HG02884 (cell line): ENCODE data around the gene AGMO.
"Not testable (repeated sequence)": the region's sequence is repeated elsewhere in the genome, so short reads cannot be mapped to it uniquely, and the experiment has no call there.

Experiments used
- ATAC-seq: cut with Tn5 transposase; IDR thresholded peaks from one replicate; pipeline ENCODE4 v1.9.1; 2021; ENCODE audit warnings: mild to moderate bottlenecking, moderate library complexity; ENCODE audit not compliant: unreplicated experiment

AGMO gene

DNA sequence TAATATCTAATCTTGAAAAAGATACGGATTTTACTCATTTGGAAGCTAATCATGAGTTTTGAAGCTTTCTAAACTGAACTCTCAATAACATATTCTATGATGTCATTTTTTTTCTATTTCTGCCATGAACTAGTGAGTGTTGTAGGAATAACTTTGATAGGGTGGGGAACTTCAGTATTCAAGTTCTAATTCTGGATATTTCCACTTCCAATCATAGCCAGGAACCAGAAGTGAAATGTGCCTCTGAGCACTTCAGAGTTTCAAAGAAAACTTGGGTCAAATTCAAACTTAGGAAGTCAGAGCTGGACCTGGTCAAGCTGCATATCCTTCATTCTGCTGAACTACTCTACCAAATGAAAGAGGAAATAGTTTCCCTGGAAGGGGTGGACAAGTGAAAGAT is 847 bp downstream of the AGMO start:
- no peak for ATAC-seq

DNA sequence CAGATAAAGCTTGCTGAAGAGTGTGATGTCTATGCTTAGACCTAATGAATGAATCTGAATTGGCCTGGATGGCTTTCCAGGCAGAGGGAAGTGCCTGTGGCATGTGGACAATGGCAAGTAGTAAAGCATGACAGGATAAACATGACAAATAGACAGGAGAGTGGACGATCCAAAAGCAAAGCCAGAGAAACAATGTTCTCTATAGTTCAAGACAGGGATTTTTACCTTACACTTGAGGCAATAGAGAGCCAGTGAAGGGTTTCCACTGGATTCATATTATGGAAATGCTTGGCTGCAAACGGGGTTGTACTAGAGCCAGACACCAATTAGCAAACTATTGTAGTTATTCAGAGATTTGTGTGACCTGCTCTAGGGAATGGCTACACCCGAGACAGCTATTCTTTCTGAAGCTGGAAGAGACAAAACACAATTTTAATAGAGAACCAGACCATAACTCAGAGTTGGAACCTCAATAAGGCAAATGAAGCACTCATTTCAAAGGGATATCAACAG is 2.3 kb downstream of the AGMO start:
- no peak for ATAC-seq

DNA sequence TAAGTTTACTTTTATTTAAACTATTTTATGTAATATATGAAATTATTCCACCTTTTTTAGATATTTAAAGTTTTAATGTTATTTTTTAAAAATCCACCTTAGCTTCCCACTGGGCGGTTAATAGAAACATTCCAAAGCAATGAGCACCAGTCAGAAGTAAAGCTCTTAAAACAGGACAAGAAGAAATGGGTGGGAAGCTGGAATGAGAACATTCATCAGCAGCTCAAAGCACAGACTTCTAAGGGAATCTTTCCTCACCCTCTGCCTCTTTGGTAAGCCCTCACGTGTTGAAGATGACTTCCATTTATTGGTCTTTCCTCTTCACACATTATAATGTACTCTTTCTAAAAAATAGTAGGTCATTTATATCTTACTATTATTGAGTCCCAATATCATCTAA is 3.1 kb downstream of the AGMO start:
- no peak for ATAC-seq

DNA sequence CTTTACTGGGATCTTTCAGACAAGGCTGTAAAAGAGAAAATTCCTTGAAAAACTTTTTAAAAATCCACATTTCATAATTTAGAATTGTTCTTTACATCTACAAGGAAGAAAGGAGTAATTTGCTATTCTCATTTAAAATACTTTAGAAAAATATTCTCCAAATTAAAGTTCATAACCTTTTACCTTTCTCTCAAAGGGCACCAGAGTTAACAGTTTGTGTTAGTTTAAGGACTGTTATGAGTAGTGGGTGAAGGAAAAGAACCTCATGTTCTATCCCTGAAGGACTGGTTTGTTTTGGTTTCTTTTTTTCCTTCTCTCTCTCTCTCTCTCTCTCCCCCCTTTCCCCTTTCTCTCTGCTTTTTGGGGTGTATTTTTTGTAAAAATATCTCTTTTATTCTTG is 4.1 kb downstream of the AGMO start:
- ATAC-seq: no peak

DNA sequence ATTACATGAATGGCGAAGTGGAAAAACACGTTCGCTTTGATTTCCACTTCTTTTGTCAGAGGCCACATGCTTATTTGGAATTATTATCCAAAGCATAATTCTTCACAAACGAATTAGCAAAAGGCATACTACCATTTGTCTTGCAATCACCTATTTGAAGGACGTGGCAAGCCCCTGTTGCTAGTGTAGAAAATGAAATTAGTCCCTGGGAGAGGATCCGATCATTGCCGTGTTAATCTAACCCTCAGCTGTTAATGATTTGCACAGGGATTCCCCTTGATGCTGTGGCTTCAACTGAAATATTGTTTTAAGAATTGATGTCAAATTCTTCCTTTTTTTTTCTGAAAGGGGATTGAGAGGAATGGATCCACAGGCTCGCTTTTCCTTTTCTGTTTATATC is 4.6 kb downstream of the AGMO start:
- ATAC-seq: no peak

DNA sequence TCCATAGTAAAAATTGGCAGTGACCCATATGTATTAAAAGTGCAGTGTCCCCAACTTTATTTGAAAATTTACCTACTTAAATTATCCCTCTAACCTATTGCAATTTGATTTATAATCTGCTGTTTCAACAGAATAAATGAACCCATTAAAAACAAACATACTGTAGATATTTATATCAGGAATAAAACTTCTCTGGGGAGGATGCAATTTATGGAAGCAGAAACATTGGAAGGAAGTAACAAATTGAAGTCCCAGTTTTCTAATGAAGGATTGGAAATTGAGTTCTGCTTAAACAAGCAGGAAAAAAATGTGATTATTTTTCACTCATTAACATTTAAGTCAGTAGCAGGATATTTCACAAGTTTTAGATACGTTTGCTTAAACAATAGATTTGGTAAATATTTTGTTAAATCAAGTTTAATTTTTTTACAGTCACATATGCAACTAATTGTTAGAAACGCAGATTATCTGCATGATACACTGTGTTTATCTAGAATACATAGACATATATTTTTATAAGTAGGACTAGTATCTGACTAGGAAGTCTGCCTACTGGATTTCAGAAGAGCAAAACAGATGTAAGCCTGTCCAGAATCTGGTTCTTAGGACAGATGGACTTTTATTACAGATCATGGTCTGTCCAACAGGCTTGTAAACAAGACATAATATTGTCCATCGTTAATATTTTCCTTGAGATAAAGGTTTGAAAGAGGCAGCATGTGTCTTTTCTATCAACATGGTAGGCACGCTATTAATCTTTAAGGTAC is 5.3 kb downstream of the AGMO start:
- ATAC-seq: no peak

DNA sequence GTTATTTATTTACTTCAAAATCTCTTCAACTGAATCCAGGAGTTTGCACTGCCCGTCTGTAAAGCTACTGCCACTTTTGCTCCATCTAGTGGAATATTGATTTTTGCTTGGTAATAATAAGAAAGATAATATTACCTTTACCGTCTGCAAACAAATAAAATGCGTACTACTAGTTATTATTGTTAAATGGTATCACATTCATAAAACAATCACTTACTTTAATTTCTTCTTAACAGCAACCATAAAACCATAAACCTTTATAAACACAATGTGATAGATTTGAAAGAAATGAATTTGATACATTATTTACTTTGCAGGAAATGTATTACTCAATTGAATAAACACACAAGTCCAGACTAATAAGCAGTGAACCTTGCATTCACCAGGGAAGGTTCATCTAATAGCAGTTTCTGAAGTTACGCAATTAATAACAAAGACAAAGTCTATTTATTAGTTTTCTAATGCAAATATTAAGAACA is 6.4 kb downstream of the AGMO start:
- no peak for ATAC-seq

DNA sequence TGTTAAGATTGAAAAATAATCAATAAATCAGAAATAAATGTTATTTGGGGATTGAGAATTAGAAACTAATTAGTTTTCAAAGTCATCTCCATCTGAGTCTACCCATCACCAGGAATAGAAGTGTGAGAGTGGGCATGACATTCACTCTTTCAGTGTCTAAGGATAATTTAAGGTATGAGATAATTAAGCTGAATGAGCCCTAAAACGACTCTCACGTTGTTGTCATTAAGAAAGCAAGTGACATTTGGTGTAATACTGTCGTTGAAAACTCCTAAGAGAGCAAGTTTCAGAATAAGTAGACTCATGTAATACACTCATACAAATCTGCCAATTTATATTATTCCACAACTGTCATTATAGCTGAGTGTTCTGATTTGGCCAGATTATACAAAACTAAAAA is 7.1 kb downstream of the AGMO start:
- ATAC-seq: no peak

DNA sequence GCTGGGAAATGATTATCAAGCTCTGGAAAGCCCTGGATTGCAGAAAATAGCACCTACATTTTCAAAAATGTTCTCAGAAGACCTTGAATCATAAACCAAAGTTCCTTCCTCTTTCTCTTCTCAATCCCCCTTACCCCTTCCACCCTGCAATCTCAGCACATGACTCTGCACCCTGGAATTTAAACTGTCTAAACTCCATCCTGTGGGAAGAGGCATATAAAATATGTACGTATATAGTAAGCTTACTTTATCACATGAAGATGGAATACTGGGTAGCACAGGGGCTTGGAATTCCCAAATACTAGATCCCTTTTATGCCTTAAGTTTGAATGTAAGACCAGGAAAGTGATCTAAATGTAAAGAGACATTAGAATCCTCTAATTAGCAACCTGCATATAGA is 7.7 kb downstream of the AGMO start:
- ATAC-seq: no peak

DNA sequence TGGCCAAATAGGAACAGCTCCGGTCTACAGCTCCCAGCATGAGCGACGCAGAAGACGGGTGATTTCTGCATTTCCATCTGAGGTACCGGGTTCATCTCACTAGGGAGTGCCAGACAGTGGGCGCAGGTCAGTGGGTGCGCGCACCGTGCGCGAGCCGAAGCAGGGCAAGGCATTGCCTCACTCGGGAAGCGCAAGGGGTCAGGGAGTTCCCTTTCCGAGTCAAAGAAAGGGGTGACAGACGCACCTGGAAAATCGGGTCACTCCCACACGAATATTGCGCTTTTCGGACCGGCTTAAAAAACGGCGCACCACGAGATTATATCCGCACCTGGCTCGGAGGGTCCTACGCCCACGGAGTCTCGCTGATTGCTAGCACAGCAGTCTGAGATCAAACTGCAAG is 14.5 kb downstream of the AGMO start:
- not testable (repeated sequence) for ATAC-seq

DNA sequence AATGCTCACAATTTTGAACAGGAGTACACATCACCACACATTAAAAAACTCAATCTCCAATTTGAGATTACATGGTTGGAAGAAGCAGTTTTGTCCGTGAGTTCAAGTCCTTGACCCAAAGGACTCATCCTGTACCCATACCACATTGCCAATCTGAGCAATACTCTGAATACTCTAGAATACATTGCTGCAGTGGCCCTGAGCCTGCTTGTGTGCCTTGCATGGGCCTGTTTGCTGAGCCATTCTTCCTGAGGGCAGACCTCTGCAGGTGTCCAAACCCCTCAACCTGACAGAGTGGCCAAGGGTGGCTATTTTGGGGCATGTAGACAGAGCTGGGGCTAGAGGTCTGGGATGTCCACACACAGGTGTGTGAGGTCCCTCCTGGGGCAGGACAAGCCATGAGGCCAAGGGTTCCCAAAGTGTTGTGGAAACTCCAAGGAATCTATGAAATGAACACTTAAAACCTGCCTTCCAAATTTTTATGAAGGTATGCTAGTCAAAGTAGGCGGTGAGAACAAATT is 15.5 kb downstream of the AGMO start:
- ATAC-seq: no peak

DNA sequence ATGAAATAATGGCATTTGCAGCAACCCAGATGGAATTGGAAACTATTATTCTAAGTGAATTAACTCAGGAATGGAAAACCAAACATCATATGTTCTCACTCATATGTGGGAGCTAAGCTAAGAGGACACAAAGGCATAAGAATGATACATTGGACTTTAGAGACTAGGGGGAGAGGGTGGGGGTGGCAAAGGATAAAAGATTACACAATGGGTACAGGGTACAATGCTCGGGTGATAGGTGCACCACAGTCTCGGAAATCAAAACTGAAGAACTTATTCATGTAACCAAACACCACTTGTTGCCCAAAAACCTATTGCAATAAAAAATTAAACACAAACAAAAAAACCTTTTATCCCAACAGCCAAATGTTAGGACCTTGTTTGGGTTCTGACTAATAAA is 17.8 kb downstream of the AGMO start:
- no peak for ATAC-seq

DNA sequence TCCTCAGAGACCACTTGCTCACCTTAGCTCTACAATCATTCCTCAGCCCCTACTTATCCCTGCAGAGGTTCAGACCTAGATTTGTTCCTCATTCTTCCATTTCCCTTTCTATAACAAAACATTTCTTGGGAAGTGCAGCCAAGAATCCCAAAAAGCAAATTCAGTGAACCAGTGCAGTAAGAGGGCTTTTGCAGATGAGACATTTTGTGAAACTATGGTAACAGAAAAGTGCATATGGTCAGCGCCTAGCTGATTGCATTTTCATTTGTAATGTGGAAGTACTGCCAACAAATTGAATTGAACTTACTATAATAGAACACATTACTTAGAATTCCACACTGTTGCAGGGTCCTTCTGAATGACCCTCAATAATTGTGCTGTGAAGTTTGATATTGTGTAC is 18.6 kb downstream of the AGMO start:
- no peak for ATAC-seq

DNA sequence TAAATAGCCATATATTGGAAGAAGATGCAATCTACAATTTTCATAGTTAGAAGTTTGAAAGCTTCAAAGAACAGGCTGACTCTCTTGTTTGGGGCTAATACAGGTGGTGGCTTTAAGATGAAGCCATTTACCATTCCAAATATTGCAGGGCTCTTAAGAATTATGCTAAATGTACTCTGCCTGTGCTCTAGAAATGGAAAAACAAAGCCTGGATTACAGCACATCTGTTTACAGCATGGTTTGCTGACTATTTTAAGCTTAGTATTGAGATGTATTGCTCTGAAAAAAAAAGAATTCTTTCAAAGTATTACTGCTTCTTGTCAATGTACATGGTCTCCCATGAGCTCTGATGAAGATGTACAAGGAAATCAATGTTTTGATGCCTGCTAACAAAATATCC is 34.2 kb downstream of the AGMO start:
- no peak for ATAC-seq

DNA sequence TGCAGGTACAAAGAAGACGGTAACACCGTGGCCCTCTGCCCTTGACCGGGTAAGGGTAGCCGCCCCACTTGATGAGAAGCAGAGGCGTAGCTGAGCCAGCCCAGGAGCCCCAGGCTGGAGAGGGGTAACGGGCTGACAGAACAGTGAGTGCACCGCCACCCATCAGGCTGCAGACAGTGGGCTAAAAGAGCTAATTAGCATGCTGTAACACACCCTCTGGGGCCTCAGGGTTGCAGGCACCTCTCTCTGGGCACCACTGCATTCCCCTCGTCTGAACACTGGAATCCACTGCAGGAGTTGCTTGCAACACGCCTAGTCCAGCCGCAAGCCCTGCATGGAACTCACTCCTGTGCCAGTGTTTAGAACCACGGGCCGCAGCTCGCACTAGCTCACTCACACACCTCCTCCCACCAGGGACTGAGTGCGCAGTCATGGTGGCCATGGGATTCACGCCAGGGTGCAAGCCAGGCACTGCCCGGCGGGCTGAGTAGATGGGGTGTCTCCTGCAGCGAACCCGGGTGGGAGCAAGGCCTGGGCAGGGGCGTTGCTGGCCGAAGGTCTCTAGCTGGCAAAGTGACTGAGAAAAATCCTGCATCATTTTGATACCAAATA is 36.1 kb downstream of the AGMO start:
- no peak for ATAC-seq

DNA sequence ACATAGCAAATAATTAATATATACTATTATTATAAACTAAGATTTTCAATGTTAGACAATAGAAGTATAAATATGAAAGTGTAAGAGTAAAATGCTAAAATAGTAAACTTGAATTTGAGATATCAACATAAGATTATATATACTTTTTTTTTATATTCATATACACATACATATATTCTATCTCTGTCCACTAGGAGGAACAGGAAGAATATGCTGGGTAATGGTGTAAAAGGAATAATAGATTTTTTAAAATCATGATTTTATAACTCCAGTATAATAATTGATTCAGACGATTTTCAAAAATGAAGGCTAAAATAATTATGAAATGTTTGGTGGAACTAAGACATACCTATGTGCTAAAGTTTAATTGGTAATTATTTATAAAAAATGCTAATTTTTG is 37.7 kb downstream of the AGMO start:
- ATAC-seq: no peak

DNA sequence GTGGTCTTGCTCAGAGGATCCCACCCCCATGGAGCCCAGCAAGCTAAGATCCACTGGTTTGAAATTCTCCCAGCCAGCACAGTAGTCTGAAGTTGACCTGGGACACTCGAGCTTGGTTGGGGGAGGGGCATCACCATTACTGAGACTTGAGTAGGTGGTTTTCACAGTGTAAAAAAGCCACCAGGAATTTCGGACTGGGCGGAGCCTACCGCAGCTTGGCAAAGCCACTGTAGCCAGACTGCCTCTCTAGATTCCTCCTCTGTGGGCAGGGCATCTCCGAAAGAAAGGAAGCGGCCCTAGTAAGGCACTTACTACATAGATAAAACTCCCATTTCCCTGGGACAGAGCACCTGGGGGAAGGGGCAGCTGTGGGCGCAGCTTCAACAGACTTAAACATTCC is 44.0 kb downstream of the AGMO start:
- not testable (repeated sequence) for ATAC-seq

DNA sequence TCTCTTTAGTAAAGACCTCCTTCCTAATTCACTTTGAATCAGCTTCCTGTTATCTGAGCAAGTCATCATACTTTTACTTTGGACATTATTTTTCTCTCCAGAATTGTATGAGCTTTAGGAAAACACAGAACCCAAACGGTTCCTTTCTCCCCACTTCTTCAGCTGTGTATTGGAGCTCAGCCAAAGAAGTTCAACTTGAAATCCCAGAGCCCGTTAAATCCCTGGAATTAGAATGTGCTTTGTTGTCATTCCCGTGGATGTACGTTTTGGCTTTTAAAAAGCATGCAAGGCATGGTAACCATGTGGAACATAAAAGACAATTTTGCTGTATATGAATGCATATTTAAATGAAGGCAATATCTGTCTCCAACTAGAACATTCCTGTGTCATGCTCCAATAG is 46.6 kb downstream of the AGMO start:
- ATAC-seq: no peak

DNA sequence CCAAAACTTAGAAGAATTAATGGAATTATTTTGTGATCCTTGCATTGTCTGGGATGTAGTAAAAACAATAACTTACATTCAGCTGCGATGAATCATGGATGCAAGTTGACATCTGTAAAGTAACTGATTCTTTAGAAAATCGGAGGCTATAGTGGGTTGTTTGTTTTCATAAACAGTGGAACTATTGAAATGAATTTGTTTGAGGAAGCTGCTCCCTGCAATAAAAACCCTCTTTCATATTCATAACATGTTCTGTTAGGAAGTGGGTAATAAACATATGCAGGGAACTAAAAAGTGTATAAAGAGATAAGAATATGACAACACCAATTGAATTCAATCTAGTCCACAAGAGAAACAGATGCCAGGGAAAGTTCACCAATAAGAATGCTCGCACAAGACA is 53.6 kb downstream of the AGMO start:
- ATAC-seq: no peak

DNA sequence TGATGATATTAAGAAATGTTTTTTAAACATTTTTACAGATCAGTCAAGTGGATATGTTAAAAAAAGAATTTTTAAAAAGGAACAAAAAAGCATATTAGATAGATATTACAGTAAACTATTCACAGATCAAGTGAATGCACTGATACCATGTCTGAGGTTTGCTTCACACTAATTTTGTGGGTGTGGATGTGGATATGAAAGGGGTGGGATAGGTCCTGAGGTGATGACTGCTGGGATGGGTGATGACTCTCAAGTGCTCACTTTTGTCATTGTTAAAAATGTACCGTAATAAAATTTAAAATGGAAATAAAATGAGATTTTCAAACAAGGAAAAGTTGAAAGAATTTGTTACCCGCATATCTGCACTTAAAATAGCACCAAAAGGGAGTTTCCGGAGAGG is 54.1 kb downstream of the AGMO start:
- no peak for ATAC-seq

DNA sequence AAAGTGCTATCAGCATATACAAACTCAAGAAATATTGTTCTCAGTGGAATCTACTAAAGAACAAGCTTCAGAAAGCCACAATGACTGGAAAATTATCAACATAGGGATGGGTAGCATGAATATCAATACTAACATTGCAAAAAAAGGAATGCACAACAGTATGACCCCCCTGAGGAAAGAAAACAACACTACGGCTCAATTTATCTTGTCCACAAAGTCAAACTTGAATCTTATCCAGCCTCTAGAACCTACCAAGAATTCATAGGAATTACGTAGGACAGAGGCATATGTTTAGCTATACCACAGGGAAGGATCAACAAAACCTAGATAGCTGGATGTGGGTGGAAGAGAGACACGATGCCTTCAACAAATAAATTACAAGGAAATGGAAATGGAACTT is 54.6 kb downstream of the AGMO start:
- no peak for ATAC-seq

DNA sequence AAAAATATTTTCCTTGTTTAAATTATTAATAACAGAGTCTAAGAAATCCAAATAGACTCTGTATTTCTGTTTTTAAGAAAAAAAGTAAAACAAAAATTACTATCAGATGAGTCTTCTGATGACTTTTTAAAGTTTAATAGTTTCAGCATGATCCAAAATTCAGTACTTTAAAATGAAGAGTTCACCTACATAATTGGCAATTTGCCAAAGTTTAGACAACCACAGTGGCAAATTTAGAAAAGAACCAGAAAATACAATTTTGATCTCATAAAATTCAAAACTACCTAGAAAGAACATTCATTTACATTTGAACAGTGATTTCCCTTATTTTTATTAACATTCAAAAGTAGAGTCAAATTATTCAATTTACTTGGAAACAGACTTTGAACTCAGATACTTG is 56.1 kb downstream of the AGMO start:
- no peak for ATAC-seq
